ENCODE data around the gene OTOL1.
"Not testable (repeated sequence)": the region's sequence is repeated elsewhere in the genome, so short reads cannot be mapped to it uniquely, and the experiment has no call there.

The OTOL1 gene

GRCh38 chr3:161496508-161496907, at the start of gene OTOL1:
TSS of gene OTOL1 (plus strand) at chr3:161496808. CDS start at chr3:161496808, 0 bp downstream.
- no peak for DNase-seq (ENCODE audit: low spot score)

DNA sequence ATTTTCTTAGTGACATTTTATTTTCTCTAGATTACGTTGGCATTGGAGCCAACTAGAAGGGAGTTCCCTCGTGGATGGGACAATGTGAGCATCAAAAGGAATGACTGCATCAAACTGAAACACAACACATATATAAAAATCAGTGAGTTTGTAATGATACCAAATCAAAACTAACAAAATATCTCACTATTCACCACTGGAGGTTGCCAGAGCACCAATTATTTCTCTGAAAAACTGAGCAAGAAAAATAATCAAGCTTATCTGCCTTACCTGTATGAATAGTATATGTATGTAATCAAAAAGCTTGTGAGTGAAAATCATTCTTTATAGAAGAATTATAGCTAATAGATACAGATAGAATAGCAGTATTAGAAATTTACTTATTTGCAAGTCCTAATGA, 46.8 kb upstream of the OTOL1 start:
- DNase-seq (ENCODE audit: low spot score), result no peak

DNA sequence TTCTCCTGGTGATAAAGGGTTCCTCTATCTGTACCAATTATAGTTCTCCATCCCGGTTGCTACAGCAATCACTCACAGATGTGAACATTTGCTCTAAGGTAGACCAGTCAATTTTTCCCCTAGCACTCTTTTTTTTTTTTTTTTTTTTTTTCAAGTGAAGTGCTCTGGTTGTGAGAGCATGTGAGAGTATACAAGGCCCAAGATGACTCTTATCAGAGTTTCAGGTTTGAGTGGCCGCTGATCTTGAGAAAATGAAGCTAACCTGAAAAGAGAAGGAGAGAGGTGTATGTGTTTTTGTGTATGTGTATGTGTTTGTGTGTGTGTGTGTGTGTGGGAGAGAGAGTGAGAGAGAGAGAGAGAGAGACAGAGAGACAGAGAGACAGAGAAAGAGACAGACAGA, 44.4 kb upstream of the OTOL1 start:
- DNase-seq (ENCODE audit: low spot score), result no peak

- DNase-seq (ENCODE audit: low spot score), result no peak
These were observed 42.0 kb upstream of the OTOL1 start for GRCh38 chr3:161454615-161455014.

DNA sequence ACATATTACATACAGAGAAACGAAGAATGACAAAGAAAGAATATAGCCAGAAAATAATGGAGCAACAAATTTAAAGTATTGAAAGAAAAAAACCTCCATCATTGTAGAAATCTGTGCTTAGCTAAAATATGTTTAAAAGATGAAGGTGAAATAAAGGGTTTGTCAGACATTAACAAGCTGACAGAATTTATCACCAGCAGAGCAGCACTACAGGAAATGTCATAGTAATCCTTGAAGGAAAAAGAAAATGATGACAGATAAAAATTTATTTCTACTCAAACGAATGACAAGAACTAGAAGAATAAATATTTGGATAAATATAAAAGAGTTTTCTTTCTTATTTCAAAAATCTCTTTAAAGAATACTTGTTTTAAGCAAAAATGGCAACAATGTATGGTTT, 40.6 kb upstream of the OTOL1 start:
- no peak for DNase-seq (ENCODE audit: low spot score)

DNA sequence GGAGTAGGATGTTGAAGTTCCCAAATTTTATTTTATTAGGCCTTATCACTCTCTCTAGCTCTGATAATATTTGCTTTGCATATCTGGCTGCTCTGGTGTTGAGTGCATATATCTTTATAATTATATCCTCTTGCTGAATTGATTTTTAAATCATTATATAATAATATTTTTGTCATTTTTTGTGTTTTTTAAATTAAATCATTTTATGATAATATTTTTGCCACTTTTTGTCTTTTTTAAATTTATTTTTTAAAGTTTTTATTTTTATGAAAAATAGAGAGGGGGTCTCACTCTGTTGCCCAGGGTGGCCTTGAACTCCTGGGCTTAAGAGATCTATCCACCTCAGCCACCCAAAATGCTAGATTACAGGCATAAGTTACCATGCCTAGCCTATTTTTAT, 34.5 kb upstream of the OTOL1 start:
- DNase-seq (ENCODE audit: low spot score), result no peak

DNA sequence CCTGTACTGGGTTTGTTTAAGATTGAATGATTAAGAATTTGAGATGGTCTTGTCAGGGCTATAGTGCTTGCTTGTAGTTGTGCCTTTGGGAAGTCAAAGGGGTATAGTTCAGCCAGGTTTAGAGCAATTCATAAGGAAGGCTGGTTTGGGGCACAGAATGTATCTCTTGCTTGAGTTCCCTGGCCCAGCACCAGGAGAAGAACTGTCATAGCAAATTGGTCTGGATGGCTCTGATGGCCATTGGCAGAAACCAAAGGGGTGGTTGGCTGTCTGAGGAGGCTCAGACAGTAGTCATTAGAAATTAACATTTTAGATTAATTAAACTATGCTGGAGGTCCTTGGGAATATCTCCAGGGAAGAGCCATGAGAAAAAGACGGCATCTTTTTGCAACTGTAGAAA, 25.4 kb upstream of the OTOL1 start:
- DNase-seq (ENCODE audit: low spot score), result no peak

- no peak for DNase-seq (ENCODE audit: low spot score)
These were observed 22.5 kb upstream of the OTOL1 start for GRCh38 chr3:161474139-161474538.

GRCh38 chr3:161474741-161475140, 21.9 kb upstream of the OTOL1 start:
- DNase-seq (ENCODE audit: low spot score), result no peak

DNA sequence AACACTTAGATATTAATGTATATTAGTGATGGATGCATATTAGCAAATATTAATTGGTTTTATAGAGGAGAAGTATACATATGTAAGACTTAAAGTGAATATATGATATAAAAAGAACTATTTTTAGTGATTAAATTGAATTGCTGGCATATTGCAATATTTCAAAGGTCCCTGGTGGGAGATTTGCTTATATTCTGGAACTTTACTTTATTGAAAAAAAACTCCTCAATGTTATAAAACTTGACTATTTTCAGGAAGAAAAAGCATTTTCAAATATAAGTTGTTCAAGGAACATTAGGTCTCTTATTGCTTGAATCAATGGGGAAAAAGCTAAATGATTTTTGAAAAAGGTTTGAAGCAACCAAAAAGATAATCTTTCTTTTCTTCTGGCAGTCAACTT, 21.4 kb upstream of the OTOL1 start:
- DNase-seq (ENCODE audit: low spot score), result no peak

GRCh38 chr3:161475905-161476304, 20.7 kb upstream of the OTOL1 start:
- DNase-seq (ENCODE audit: low spot score), result no peak

DNA sequence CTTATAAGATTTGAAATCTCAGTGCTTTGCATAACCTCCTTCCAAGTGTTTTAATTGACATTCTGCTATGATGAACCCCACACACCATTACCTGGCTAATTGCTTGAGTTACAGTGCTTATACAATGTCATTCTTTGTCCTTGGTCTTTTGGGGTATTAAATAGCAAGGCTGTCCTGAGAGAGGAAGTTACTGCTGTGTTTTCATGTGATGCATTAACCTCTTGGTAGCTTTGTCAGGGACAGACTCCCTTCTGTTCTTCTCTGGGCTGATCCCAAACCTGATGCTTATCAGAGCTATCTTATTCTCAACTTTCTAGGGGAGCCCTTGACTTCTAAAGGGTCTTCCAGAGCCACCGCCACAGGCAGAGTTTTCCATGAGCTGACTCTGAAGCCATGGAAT, 12.4 kb upstream of the OTOL1 start:
- DNase-seq (ENCODE audit: low spot score), result no peak

- DNase-seq (ENCODE audit: low spot score), result not testable (repeated sequence)
These were observed 8.3 kb upstream of the OTOL1 start for GRCh38 chr3:161488284-161488683.

DNA sequence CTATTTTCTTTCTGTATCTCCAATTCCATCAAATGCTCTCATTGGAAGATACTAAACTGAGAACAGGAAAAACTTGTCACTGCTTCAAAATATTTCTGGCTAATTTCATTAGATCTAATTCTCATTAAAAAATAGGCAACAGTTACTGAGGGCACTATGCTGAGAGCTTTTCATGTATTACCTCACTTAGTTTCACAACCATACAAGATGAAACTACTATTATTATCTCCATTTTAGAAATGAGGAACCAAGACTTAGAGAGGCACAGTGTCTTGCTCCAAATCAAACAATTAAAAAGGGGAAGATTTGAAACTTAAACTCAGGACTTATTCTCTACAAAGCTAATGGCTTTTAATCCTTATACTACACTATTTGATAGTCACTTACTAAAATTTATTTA, 7.2 kb upstream of the OTOL1 start:
- DNase-seq (ENCODE audit: low spot score), result no peak

DNA sequence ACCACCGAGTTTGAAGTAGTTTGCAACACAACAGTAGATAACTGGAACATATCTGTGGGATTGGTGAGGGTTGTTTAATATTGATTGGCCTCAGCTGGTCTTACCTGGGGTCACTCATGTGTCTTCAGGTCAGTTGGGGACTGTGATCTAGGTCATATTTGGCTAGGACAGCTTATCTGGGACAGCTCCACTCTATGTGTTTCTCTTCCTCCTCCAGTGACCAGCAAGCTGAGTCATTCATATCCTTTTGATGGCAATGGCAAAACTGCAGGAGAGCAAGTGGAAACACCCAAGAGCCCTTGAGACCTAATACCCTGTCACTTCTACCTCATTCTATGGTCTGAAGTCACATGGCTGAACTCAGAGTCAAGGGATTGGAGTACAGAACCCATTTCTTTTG, 5.8 kb upstream of the OTOL1 start:
- DNase-seq (ENCODE audit: low spot score), result not testable (repeated sequence)

DNA sequence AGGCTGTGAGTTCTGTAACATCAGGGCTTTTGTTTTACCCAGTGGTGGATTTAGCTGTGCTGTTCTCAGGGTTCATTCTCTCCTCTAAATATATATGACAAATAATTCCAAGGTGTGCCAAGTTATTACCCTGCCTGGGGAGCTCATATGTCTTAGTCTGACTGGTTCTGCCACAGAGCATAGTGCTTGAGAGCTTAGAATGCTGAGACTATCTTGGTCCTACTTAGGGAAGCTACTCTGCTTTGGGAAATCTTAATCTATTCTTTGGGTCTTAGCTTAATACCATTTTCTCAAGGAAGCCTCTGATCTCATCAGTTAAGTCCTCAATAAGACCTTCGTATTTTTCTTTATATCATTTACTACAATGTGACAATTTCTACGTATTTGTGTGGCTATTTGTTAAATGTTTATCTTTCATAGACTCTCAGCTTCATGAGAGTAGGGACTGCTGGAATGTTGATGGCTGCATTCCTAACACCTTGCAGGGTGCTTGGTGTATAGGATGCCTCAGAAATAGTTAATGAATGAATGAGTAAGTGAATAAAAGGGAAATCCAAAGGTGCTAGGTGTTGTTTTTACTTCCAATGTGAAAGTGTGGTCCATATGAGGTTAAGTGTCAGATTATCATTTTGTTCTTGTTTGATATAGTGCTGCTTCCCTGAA, 1.8 kb downstream of the OTOL1 start:
- no peak for DNase-seq (ENCODE audit: low spot score)

GRCh38 chr3:161500068-161500796, 3.6 kb downstream of the OTOL1 start:
- peak; percentile 58 for DNase-seq (ENCODE audit: low spot score)

DNA sequence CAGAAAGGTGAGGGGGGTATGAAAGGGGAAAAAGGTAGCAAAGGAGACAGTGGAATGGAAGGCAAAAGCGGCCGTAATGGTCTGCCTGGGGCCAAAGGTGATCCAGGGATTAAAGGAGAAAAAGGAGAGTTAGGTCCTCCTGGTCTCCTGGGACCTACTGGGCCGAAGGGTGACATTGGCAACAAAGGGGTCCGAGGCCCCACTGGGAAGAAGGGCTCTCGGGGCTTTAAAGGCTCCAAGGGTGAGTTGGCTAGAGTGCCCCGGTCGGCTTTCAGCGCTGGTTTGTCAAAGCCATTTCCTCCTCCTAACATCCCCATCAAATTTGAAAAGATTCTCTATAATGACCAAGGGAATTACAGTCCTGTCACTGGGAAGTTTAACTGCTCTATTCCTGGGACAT, 6.7 kb downstream of the OTOL1 start:
- DNase-seq (ENCODE audit: low spot score), result no peak

DNA sequence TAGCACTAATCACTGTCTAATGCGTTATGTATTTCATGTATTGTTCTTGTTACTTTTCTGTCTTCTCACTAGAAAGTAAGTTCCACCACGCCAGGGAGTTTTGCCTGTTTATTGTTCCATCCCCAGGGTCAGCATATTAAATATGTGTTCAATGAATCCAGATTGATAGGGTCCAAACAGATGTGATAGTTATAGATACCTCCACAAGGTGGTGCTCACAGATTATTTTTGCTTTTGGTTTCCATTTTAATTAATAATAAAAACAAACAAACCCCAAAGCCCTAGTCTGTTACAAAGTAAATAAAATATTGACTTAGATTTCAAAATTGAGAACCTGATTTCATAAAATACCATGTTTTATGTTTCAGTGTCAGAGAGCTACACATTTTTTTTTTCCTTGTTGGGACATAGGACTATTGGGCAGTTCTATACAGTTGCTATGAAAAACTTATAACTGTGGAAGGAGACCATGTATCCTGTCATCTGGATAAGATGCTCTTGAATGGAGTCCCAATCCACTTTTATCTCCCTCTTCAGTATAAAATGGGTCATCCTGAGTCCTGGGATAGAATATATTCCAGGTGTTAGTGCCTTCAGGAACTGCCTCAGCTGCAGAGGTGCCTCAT, 12.4 kb downstream of the OTOL1 start:
- peak; percentile 16 for DNase-seq (ENCODE audit: low spot score)

GRCh38 chr3:161510510-161511260, 14.1 kb downstream of the OTOL1 start:
- peak; percentile 6 for DNase-seq (ENCODE audit: low spot score)

DNA sequence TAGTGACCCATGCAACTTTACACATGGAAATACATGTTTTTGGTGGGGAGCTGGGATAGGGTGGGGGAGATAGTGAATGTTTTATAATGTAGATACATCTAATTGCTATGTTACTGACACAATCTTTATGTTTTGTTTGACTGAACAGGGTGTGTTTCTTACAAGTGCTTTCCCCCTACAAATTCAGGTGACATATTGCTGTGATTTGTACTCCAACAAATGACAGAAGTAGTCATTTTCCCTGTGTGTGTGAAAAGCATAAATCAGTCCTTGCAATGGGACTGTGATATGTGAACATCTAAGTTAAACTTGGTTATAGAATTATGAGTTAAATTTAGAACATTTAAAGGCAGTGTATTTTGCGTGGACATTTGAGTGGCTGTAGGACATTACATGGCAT, 27.3 kb downstream of the OTOL1 start:
- no peak for DNase-seq (ENCODE audit: low spot score)

GRCh38 chr3:161531930-161532329, 35.3 kb downstream of the OTOL1 start:
- DNase-seq (ENCODE audit: low spot score), result no peak

GRCh38 chr3:161540594-161540993, 44.0 kb downstream of the OTOL1 start:
- DNase-seq (ENCODE audit: low spot score), result no peak
